GM12872 (cell line): ENCODE data around the gene COL4A1.

Experiments used
- TF ChIP-seq, protein P1 (sequence below): IDR thresholded peaks from 3 replicates; pipeline ENCODE4 v1.5.1; 2011; ENCODE audit warnings: low read depth, mild to moderate bottlenecking, low read length, moderate library complexity; ENCODE audit not compliant: insufficient read depth

The COL4A1 gene

DNA sequence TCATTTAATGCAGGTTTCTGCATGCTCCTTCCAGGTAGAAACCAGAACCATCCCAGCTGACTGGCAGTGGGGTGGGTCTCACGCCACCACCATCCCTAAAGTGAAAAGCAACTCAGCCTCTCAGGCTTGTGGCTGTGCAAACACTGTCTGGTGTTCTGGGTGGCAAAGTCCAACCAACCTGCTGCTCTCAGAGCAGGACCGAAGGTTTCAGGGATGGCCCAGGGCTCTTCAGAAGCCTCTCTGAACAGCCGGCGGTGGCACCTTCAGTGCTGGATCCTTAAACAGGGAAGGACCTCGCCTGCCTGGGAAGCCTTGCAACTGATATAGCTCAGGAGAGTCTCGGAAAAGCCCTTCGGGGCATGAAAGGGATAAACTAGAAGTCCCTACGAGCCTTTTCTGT, 100.8 kb downstream of the COL4A1 start:
- TF ChIP-seq, protein P1, sequence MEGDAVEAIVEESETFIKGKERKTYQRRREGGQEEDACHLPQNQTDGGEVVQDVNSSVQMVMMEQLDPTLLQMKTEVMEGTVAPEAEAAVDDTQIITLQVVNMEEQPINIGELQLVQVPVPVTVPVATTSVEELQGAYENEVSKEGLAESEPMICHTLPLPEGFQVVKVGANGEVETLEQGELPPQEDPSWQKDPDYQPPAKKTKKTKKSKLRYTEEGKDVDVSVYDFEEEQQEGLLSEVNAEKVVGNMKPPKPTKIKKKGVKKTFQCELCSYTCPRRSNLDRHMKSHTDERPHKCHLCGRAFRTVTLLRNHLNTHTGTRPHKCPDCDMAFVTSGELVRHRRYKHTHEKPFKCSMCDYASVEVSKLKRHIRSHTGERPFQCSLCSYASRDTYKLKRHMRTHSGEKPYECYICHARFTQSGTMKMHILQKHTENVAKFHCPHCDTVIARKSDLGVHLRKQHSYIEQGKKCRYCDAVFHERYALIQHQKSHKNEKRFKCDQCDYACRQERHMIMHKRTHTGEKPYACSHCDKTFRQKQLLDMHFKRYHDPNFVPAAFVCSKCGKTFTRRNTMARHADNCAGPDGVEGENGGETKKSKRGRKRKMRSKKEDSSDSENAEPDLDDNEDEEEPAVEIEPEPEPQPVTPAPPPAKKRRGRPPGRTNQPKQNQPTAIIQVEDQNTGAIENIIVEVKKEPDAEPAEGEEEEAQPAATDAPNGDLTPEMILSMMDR = no peak

DNA sequence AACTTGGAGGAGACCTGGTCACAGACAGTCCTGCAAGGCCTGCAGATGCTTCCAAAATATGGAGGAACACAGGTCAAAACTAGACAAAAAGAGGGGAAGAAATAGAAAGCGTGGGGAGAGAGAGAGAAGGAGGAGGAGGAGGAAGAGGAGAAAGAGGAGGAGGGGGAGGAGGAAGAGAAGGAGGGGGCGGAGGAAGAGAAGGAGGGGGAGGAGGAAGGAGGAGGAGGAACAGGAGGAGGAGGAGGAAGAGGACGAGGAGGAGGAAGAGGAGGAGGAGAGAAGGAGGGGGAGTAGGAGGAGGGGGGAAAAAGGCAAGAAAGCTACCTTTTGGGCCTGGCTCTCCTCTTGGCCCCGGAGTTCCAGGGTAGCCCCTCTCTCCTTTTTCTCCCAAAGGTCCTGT, 105.8 kb downstream of the COL4A1 start:
- TF ChIP-seq, protein P1 = no peak

DNA sequence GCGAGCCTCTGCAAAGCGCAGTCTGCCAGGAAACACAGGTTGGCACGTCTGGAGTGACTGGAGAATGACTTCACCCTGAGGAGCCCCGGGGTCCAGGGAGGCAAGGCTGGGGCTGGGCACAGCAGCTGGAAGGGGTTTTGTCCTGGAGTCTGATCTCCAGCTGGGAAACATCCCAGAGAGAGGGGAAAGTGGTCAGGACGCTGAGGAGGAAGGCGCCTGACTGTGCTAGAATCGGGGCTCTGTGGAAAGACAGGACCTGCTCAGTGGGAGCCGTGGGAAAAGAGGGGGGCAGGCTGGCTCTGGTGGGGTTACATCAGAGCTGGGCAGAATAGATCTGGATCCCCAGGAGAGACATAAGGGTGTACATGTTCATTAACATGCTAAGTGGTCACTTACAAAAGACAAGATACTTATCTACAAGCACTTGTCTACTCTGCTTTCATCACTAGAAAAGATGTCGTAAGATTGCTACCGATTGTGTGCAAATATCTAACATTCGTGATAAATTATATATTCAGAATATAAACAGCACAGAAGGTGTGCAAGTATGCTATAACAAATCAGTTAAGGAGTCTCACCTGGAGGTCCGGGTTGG, 106.6 kb downstream of the COL4A1 start:
- TF ChIP-seq, protein P1 = no peak

DNA sequence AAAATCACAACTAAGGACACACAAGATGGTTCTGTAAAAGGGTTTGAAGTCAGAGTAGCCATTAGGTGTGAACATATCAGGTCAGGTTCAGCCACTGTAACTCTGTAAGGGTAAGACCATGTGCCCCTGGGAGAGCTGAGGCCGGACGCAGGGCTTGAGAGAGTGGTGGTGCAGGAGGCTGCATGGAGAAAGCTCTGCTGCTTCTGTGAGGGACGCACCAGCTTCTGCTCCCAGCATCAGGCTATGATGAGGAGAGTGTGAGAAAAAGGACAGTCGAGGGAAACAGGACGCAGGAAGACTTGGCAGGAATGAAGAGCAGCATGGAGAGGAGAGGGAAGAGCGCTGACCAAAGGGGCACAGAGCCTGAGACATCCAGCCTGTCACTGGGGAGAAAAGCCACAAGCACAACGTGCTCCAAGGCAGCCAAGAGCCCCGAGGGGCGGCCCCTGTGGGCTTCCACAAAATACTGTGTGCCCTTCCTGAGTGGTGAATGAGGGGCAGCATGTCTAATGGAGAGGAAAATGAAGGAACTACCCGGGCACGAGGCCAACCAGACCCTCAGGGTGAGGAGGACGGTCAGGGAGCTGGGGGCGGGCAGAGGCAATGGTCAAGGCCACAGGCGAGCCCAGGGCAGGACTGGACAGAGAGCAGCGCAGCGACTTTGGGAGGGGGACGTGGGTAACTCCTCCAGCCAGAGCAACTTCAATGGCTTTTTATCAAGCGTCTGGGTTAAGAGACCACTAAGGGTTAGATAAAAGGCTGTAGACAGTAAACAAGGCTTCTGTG, 107.7 kb downstream of the COL4A1 start:
- TF ChIP-seq, protein P1 = no peak

- TF ChIP-seq, protein P1 = no peak
Observed at GRCh38 chr13:110197471-110197870, 109.5 kb downstream of the COL4A1 start.

DNA sequence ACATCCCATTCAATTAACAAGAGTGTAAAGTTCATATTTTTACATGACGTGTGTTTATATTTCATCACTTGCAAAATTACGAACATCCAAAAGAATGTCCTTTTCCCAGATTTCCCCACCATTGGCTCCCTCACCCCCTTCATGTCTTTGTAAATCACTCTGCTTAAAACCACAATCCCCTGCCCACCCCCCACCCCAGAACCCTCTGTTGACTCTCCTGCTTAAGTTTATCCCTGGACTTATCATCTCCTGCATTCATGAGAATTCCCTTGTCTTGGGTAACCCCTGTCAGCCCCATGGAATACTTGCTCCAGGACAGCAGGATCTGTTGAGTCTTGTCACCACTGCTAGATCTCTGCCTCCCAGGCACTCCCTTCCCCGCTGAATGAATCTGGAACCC, 109.9 kb downstream of the COL4A1 start:
- TF ChIP-seq, protein P1 = no peak

- TF ChIP-seq, protein P1 = no peak
Observed at GRCh38 chr13:110195547-110196485, 111.1 kb downstream of the COL4A1 start.
